Measurements from ENCODE around the gene NELFE.

GRCh38 chr6:31935021-31935420 lies 23.8 kb downstream of the NELFE start:
- TF ChIP-seq POLR2A (IDR thresholded peaks at IDR 0.05; ENCODE audit: low read depth, low read length) (no peak), POLR2AphosphoS5 (IDR thresholded peaks at IDR 0.05; ENCODE audit: low read depth, low read length) (no peak), SPI1 (IDR thresholded peaks at IDR 0.05; ENCODE audit: low read depth, low read length) (no peak), TAF1 (IDR thresholded peaks at IDR 0.05; ENCODE audit: low read depth, low read length) (no peak), PAX5 (IDR thresholded peaks at IDR 0.05; ENCODE audit: insufficient read depth, low read length, severe bottlenecking) (no peak)

Measured in GM12891 (cell line).